IMR-90 (cell line): ENCODE results near the gene C9orf57. TPM values are rescaled to one million over a fixed set of nuclear protein-coding genes. Genes with fewer than 3 reads are reported as not detected.

ENCODE experiments used
- ATAC-seq: fragments of 200-7000 bp; cut with Tn5 transposase; 2 replicates; pipeline ENCODE4 v1.9.1; 2020; ENCODE audit warnings: low read depth, mild to moderate bottlenecking, moderate library complexity
- BruUV-seq: library from RNA; stranded (reverse); fragments of 400-500 nt; replicated peaks from 2 replicates; lab custom pipeline; 2021; lab: Mats Ljungman, UMichigan
- CTCF ChIA-PET: fragments of 300-600 bp; formaldehyde crosslinking; extraction: SDS; loops from one replicate; lab custom pipeline; 2021; ENCODE audit warnings: antibody characterized with exemption; lab: Yijun Ruan, JAX
- POLR2A ChIA-PET: fragments of 300-600 bp; sonication (Branson Sonifier 250); formaldehyde crosslinking; loops from one replicate; lab custom pipeline; 2022; ENCODE audit warnings: antibody characterized with exemption; ENCODE audit not compliant: unreplicated experiment; lab: Charles Lee
- DNase-seq: peaks from one replicate; pipeline ENCODE4 v3.0.0; 2013
- H2AFZ ChIP-seq: replicated peaks from 2 replicates; pipeline ENCODE3; 2013; ENCODE audit warnings: low read length, mild to moderate bottlenecking; ENCODE audit not compliant: poor library complexity
- H2AK5ac ChIP-seq: 2 replicates; pipeline ENCODE4 v1.6.1; 2013; ENCODE audit warnings: low read depth, low read length, inconsistent platforms
- H2AK9ac ChIP-seq: replicated peaks from 2 replicates; pipeline ENCODE3; 2013; ENCODE audit warnings: mild to moderate bottlenecking, low read depth, low read length, moderate library complexity; ENCODE audit not compliant: poor library complexity
- H2BK120ac ChIP-seq: 2 replicates; pipeline ENCODE4 v1.6.1; 2013; ENCODE audit warnings: low read depth, low read length, inconsistent platforms
- H2BK15ac ChIP-seq: 3 replicates; pipeline ENCODE4 v1.6.1; 2013; ENCODE audit warnings: low read depth, low read length, inconsistent platforms
- H2BK20ac ChIP-seq: 2 replicates; pipeline ENCODE4 v1.6.1; 2013; ENCODE audit warnings: low read depth, mild to moderate bottlenecking, inconsistent platforms, low read length, moderate library complexity
- H2BK5ac ChIP-seq: 2 replicates; pipeline ENCODE4 v1.6.1; 2013; ENCODE audit warnings: mild to moderate bottlenecking, low read depth, low read length, inconsistent platforms; ENCODE audit not compliant: poor library complexity, severe bottlenecking
- H3K14ac ChIP-seq: replicated peaks from 2 replicates; pipeline ENCODE4 v1.6.1; 2013; ENCODE audit warnings: low read depth, low read length, inconsistent platforms
- H3K18ac ChIP-seq: 2 replicates; pipeline ENCODE4 v1.6.1; 2013; ENCODE audit warnings: low read depth, low read length, control low read depth
- H3K23ac ChIP-seq: 2 replicates; pipeline ENCODE4 v1.6.1; 2013; ENCODE audit warnings: low read depth, low read length, inconsistent platforms
- H3K27ac ChIP-seq: 2 replicates; pipeline ENCODE4 v1.5.1; 2013; ENCODE audit warnings: mild to moderate bottlenecking, control low read depth, low read length; ENCODE audit not compliant: insufficient read depth
- H3K27me3 ChIP-seq: 2 replicates; pipeline ENCODE4 v1.6.1; 2013; ENCODE audit warnings: low read length; ENCODE audit not compliant: control insufficient read depth, insufficient read depth
- H3K36me3 ChIP-seq: 2 replicates; pipeline ENCODE4 v1.6.1; 2013; ENCODE audit warnings: low read length, mixed read lengths; ENCODE audit not compliant: control insufficient read depth, insufficient read depth
- H3K4ac ChIP-seq: 2 replicates; pipeline ENCODE4 v1.6.1; 2013; ENCODE audit warnings: low read depth, low read length, inconsistent platforms
- H3K4me1 ChIP-seq: 2 replicates; pipeline ENCODE4 v1.6.1; 2013; ENCODE audit warnings: low read length, mixed read lengths; ENCODE audit not compliant: control insufficient read depth, insufficient read depth
- H3K4me2 ChIP-seq: 2 replicates; pipeline ENCODE4 v1.6.1; 2013; ENCODE audit warnings: low read depth, mild to moderate bottlenecking, control low read depth, low read length, moderate library complexity
- H3K4me3 ChIP-seq: 2 replicates; pipeline ENCODE4 v1.5.1; 2013; ENCODE audit warnings: low read depth, mild to moderate bottlenecking, control low read depth, low read length, moderate library complexity; ENCODE audit not compliant: insufficient read depth
- H3K56ac ChIP-seq: 2 replicates; pipeline ENCODE4 v1.6.1; 2013; ENCODE audit warnings: low read length, inconsistent platforms; ENCODE audit not compliant: insufficient read depth; ENCODE audit errors: extremely low read depth
- H3K79me1 ChIP-seq, 2 experiments: 2 replicates each; pipeline ENCODE4 v1.6.1; 2013; ENCODE audit warnings: low read length in 2 of 2, inconsistent platforms in 1 of 2, low read depth in 1 of 2
- H3K9ac ChIP-seq: 2 replicates; pipeline ENCODE4 v1.6.1; 2013; ENCODE audit warnings: low read depth, low read length, control low read depth
- H3K9me1 ChIP-seq: 2 replicates; pipeline ENCODE4 v1.6.1; 2013; ENCODE audit warnings: low read length, inconsistent platforms; ENCODE audit not compliant: insufficient read depth
- H3K9me3 ChIP-seq: 2 replicates; pipeline ENCODE4 v1.6.1; 2013; ENCODE audit warnings: low read length; ENCODE audit not compliant: control insufficient read depth, insufficient read depth
- H4K20me1 ChIP-seq: 2 replicates; pipeline ENCODE4 v1.6.1; 2013; ENCODE audit warnings: low read length, inconsistent platforms; ENCODE audit not compliant: insufficient read depth
- H4K5ac ChIP-seq: 2 replicates; pipeline ENCODE4 v1.6.1; 2013; ENCODE audit warnings: mild to moderate bottlenecking, low read depth, low read length, control low read depth
- H4K8ac ChIP-seq, 2 experiments: 2 replicates each; pipeline ENCODE4 v1.6.1; 2013; ENCODE audit warnings: low read depth in 2 of 2, low read length in 2 of 2, control low read depth in 1 of 2, inconsistent platforms in 1 of 2
- H4K91ac ChIP-seq: 2 replicates; pipeline ENCODE4 v1.6.1; 2013; ENCODE audit warnings: low read depth, low read length, inconsistent platforms; ENCODE audit not compliant: insufficient read depth
- BHLHE40 ChIP-seq: fragments of 150-350 bp; IDR thresholded peaks from 2 replicates; pipeline ENCODE4 v1.6.1; 2016; ENCODE audit warnings: mild to moderate bottlenecking, low read depth, low read length
- CEBPB ChIP-seq: IDR thresholded peaks from 2 replicates; pipeline ENCODE4 v1.6.1; 2012; ENCODE audit warnings: low read depth, low read length, improper control_type of control experiment
- CHD1 ChIP-seq: IDR thresholded peaks from 2 replicates; pipeline ENCODE4 v1.6.1; 2012; ENCODE audit warnings: low read depth, low read length, improper control_type of control experiment
- CTCF ChIP-seq: conservative IDR thresholded peaks from 2 replicates; pipeline ENCODE4 v1.5.1; 2012; ENCODE audit warnings: mild to moderate bottlenecking, low read depth, low read length, improper control_type of control experiment
- ELK1 ChIP-seq: fragments of 150-350 bp; IDR thresholded peaks from 2 replicates; pipeline ENCODE4 v1.6.1; 2016; ENCODE audit warnings: low read depth, mild to moderate bottlenecking, low read length, moderate library complexity, borderline replicate concordance
- FOS ChIP-seq: fragments of 150-350 bp; IDR thresholded peaks from 2 replicates; pipeline ENCODE4 v1.6.1; 2016; ENCODE audit warnings: low read depth, low read length
- MAFK ChIP-seq: IDR thresholded peaks from 2 replicates; pipeline ENCODE4 v1.6.1; 2012; ENCODE audit warnings: low read depth, low read length, improper control_type of control experiment
- MAZ ChIP-seq: IDR thresholded peaks from 2 replicates; pipeline ENCODE4 v1.6.1; 2012; ENCODE audit warnings: low read depth, mild to moderate bottlenecking, low read length, improper control_type of control experiment, moderate library complexity, borderline replicate concordance
- MXI1 ChIP-seq: IDR thresholded peaks from 2 replicates; pipeline ENCODE4 v1.6.1; 2012; ENCODE audit warnings: low read depth, mild to moderate bottlenecking, low read length, moderate library complexity, borderline replicate concordance
- NFE2L2 ChIP-seq: fragments of 150-350 bp; IDR thresholded peaks from 2 replicates; pipeline ENCODE4 v1.6.1; 2016; ENCODE audit warnings: low read depth, mild to moderate bottlenecking, low read length
- POLR2A ChIP-seq: IDR thresholded peaks from 2 replicates; pipeline ENCODE4 v1.6.1; 2012; ENCODE audit warnings: mild to moderate bottlenecking, low read depth, low read length
- RAD21 ChIP-seq: IDR thresholded peaks from 2 replicates; pipeline ENCODE4 v1.6.1; 2012; ENCODE audit warnings: low read length, improper control_type of control experiment
- RCOR1 ChIP-seq: IDR thresholded peaks from 2 replicates; pipeline ENCODE4 v1.6.1; 2012; ENCODE audit warnings: mild to moderate bottlenecking, low read length, improper control_type of control experiment; ENCODE audit not compliant: insufficient replicate concordance
- RFX5 ChIP-seq: IDR thresholded peaks from 2 replicates; pipeline ENCODE4 v1.8.0; 2012; ENCODE audit warnings: low read depth, mild to moderate bottlenecking, low read length, moderate library complexity
- SMC3 ChIP-seq: fragments of 150-350 bp; IDR thresholded peaks from 2 replicates; pipeline ENCODE4 v1.6.1; 2016; ENCODE audit warnings: low read depth, mild to moderate bottlenecking, antibody characterized with exemption, low read length, moderate library complexity
- USF2 ChIP-seq: fragments of 150-350 bp; IDR thresholded peaks from 2 replicates; pipeline ENCODE4 v1.6.1; 2017; ENCODE audit warnings: mild to moderate bottlenecking, antibody characterized with exemption, low read length, low read depth
- WGBS, 2 experiments: methylation state at CpG; one replicate each; pipeline versions ENCODE4 v1.1.5 to v1.1.7; 2013; ENCODE audit warnings: missing lambda C conversion rate in 2 of 2; ENCODE audit not compliant: insufficient read length in 1 of 2; ENCODE audit errors: extremely low coverage in 2 of 2; 5-methylcytosine and 5-hydroxymethylcytosine counted together
- dilution Hi-C: fragments of 300-500 bp; cut with HindIII; formaldehyde crosslinking; loops from one replicate; pipeline ENCODE4 v1.14.3; 2018; ENCODE audit warnings: low sequenced_read_pairs; ENCODE audit not compliant: unreplicated experiment
- in situ Hi-C: fragments of 300-500 bp; cut with MboI; formaldehyde crosslinking; loops from 3 replicates; pipeline ENCODE4 v1.14.3; 2019; ENCODE audit warnings: low sequenced_read_pairs, inconsistent platforms, mixed read lengths
- intact Hi-C: fragments of 100-400 bp; cut with micrococcal nuclease; formaldehyde crosslinking; loops from 2 replicates; pipeline ENCODE4 v1.10.0; 2022
- polyA plus RNA-seq, 3 experiments: library from polyadenylated mRNA; depleted of rRNA; stranded (reverse); fragments of >200 nt; gene quantifications; 2 replicates each; pipeline ENCODE4 v1.2.3, GENCODE V29; 2012; ENCODE audit warnings: low replicate concordance in 1 of 3
- total RNA-seq: library from RNA; depleted of rRNA; stranded (reverse); fragments of >200 nt; gene quantifications from 2 replicates; pipeline ENCODE4 v1.2.3, GENCODE V29; 2012

Gene C9orf57
- total and polyA plus RNA-seq, 2 of the 4 experiments (the other 2 are of a cell fraction) = not detected

- Histone ChIP-seq H3K4me1 (no peaks in the 10 kb centered on the region), H3K9ac (no peak overlapping the region), H2BK15ac (no peak overlapping the region), H3K79me1 (no peaks in the 10 kb centered on the region), H3K4ac (no peak overlapping the region), H3K27me3 (peaks cover 2% of the 10 kb centered on the region; the same call in 1 of the 2 replicates), H3K4me3 (no peak overlapping the region), H2AFZ (no peak overlapping the region), H2BK120ac (no peak overlapping the region), H3K23ac (no peak overlapping the region), H3K14ac (no peak overlapping the region), H3K27ac (no peak overlapping the region), H2BK20ac (no peak overlapping the region), H3K18ac (no peak overlapping the region), H3K9me3 (no peaks in the 10 kb centered on the region), H2AK9ac (no peak overlapping the region), H4K5ac (no peak overlapping the region), H4K20me1 (no peaks in the 10 kb centered on the region), H3K4me2 (no peak overlapping the region), H3K56ac (no peak overlapping the region), H3K9me1 (no peaks in the 10 kb centered on the region), H3K36me3 (no peaks in the 10 kb centered on the region), H2AK5ac (no peak overlapping the region), H4K8ac (no peak overlapping the region), H4K91ac (no peak overlapping the region), H2BK5ac (no peak overlapping the region)
- TF ChIP-seq RCOR1 = no peak
- TF ChIP-seq NFE2L2 = no peak
- TF ChIP-seq USF2 = no peak
- no peak for TF ChIP-seq SMC3
- TF ChIP-seq FOS = no peak
- no peak for TF ChIP-seq CTCF
- TF ChIP-seq CHD1 = no peak
- no peak for TF ChIP-seq MXI1
- no peak for TF ChIP-seq MAZ
- no peak for TF ChIP-seq RAD21
- no peak for TF ChIP-seq MAFK
- TF ChIP-seq POLR2A = no peak
- no peak for TF ChIP-seq BHLHE40
- TF ChIP-seq CEBPB = no peak
- no peak for TF ChIP-seq ELK1
- TF ChIP-seq RFX5 = no peak
- intact Hi-C loops (no loop called here), dilution Hi-C loops (no loop called here), in situ Hi-C loops (no loop called here)
- DNase-seq = no peak
- ATAC-seq = no peak
- ChIA-PET POLR2A (no interaction called here), CTCF (no interaction called here)
- BruUV-seq = no TSS peak
- 20% methylated on average over 1 of the region's 3 CpGs; no CpG with 5 or more reads in 1 of the 2 experiments for WGBS, 2 experiments
Observed at GRCh38 chr9:72052122-72052521, 8.3 kb downstream of the C9orf57 start.
